Testis (tissue), 3 donors: ENCODE measurements around the gene HELB. TPM values are rescaled to one million over a fixed set of nuclear protein-coding genes. Genes with fewer than 3 reads are reported as not detected.

ENCODE experiments used
- DNase-seq: peaks from one replicate; pipeline ENCODE4 v3.0.0-alpha.2; 2019
- H3K27ac ChIP-seq, 2 donors: fragments of 200-600 bp; sonication (generic); one replicate each; pipeline ENCODE4 v1.5.1; 2019
- H3K27me3 ChIP-seq: fragments of 200-600 bp; sonication (generic); one replicate; pipeline ENCODE4 v1.5.1; 2019
- H3K36me3 ChIP-seq: fragments of 200-600 bp; sonication (generic); one replicate; pipeline ENCODE4 v1.5.1; 2017; ENCODE audit warnings: low read depth; ENCODE audit errors: missing control alignments
- H3K4me1 ChIP-seq: fragments of 200-600 bp; sonication (generic); one replicate; pipeline ENCODE4 v1.5.1; 2019
- H3K4me3 ChIP-seq, 2 donors: fragments of 200-600 bp; sonication (generic); one replicate each; pipeline ENCODE4 v1.5.1; 2017 to 2019
- H3K9me3 ChIP-seq: fragments of 200-600 bp; sonication (generic); one replicate; pipeline ENCODE4 v1.5.1; 2017
- CTCF ChIP-seq, 3 experiments: fragments of 450-650 bp in 2 of 3; fragments of 200-600 bp in 1 of 3; sonication (generic) in 1 of 3; IDR thresholded peaks; one replicate each; pipeline ENCODE4 v1.5.1; 2016 to 2019; ENCODE audit warnings: antibody characterized with exemption in 3 of 3, mild to moderate bottlenecking in 2 of 3, moderate library complexity in 1 of 3
- POLR2A ChIP-seq: fragments of 450-650 bp; IDR thresholded peaks from one replicate; pipeline ENCODE4 v1.6.1; 2017; ENCODE audit warnings: antibody characterized with exemption, mild to moderate bottlenecking, moderate library complexity
- WGBS, 2 donors: methylation state at CpG; one replicate each; pipeline ENCODE4 v1.1.5; 2018; 5-methylcytosine and 5-hydroxymethylcytosine counted together
- intact Hi-C: fragments of 100-400 bp; cut with DNase I; formaldehyde crosslinking; loops from one replicate; pipeline ENCODE4 v1.15.1; 2023; ENCODE audit warnings: low total_unique reads
- polyA plus RNA-seq: library from polyadenylated mRNA; stranded (reverse); fragments of 350-450 nt; fragmentation: Illumina TruSeq; extraction: RNeasy Lipid Tissue Mini Kit (QIAGEN cat#74804); gene quantifications from one replicate; pipeline ENCODE4 v1.2.3, GENCODE V29; 2014; ENCODE audit warnings: low read depth, low replicate concordance; ENCODE audit not compliant: insufficient read depth
- total RNA-seq, 2 donors: library from RNA; depleted of rRNA; stranded (reverse); fragments of >200 nt; gene quantifications; one replicate each; pipeline ENCODE4 v1.2.3, GENCODE V29; 2016

Gene HELB
- total and polyA plus RNA-seq, 3 donors from 2014 or later: 1.0 to 6.3 (median 5.9) TPM

GRCh38 chr12:66321435-66321834 lies 19.1 kb downstream of the HELB start:
- no peak overlapping the region for H3K4me3 ChIP-seq
- H3K27ac ChIP-seq: no peak overlapping the region
- H3K9me3 ChIP-seq: no peaks in the 10 kb centered on the region
- intact Hi-C loops: no loop called here
- no peaks in the 10 kb centered on the region for H3K36me3 ChIP-seq
- DNase-seq: no peak
- H3K4me1 ChIP-seq: no peaks in the 10 kb centered on the region
- no peaks in the 10 kb centered on the region for H3K27me3 ChIP-seq
- TF ChIP-seq CTCF (IDR thresholded peaks at IDR 0.05) (no peak), POLR2A (no peak)

DNA sequence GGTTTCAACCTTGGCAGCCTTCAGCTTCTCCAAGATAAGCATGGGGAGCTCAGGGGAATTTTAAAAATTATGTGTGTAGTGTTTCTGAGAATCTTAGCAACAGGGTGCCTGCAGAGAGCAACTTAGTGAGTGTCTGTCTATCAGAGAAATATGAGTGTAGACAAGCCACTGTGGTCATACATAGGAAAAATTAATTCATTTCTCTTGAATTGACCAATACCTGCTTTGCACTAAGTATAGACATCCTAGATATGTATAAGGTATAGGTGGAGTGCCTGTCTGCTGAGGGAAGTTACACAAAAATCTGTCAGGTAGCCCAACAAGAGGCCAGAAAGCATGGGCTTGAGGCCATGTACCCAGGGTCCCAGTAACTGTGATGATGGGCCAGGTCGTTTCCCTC lies 20.7 kb downstream of the HELB start:
- WGBS, 2 donors: 81 to 86% methylated on average over 1 of the region's 1 CpG
- no peak overlapping the region for H3K4me3 ChIP-seq

GRCh38 chr12:66329941-66330340 lies 27.6 kb downstream of the HELB start:
- no peaks in the 10 kb centered on the region for H3K9me3 ChIP-seq
- H3K27me3 ChIP-seq: no peaks in the 10 kb centered on the region
- H3K4me3 ChIP-seq: no peak overlapping the region
- no peaks in the 10 kb centered on the region for H3K36me3 ChIP-seq
- no peak overlapping the region for H3K27ac ChIP-seq
- 65 to 78% methylated on average over 5 of the region's 5 CpGs for WGBS, 2 donors
- TF ChIP-seq CTCF (IDR thresholded peaks at IDR 0.05) (no peak), POLR2A (no peak)
- H3K4me1 ChIP-seq: no peaks in the 10 kb centered on the region
- DNase-seq: peak; percentile 74
- intact Hi-C loops: no loop called here

More for the DNA sequence above, 20.7 kb downstream of the HELB start:
- intact Hi-C loops: no loop called here
- no peaks in the 10 kb centered on the region for H3K9me3 ChIP-seq
- TF ChIP-seq POLR2A (no peak), CTCF (IDR thresholded peaks at IDR 0.05) (no peak)
- H3K27me3 ChIP-seq: no peaks in the 10 kb centered on the region
- no peak for DNase-seq
- H3K4me1 ChIP-seq: no peaks in the 10 kb centered on the region
- no peak overlapping the region for H3K27ac ChIP-seq
- no peaks in the 10 kb centered on the region for H3K36me3 ChIP-seq

DNA sequence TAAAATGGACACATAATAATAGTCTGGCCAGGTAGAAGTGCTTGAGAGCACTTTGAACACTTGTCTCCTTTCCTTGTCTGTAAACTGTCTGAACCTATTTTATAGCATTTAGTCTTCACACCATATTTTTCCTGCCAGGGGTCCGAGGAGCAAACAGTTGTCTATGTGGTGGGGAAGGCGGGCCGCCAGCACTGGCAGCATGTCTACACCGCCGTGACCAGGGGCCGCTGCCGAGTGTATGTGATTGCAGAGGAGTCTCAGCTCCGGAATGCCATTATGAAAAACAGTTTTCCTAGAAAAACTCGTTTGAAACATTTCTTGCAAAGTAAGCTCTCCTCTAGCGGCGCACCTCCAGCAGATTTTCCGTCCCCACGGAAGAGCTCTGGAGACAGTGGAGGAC lies 28.7 kb downstream of the HELB start:
- 92 to 94% methylated on average over 13 of the region's 13 CpGs for WGBS, 2 donors
- TF ChIP-seq POLR2A: no peak
- Histone ChIP-seq H3K4me3 (no peak overlapping the region), H3K9me3 (no peaks in the 10 kb centered on the region), H3K4me1 (no peaks in the 10 kb centered on the region), H3K27me3 (no peaks in the 10 kb centered on the region), H3K36me3 (no peaks in the 10 kb centered on the region), H3K27ac (no peak overlapping the region)
- no peak for DNase-seq
- intact Hi-C loops: no loop called here

- intact Hi-C loops: no loop called here
- no peaks in the 10 kb centered on the region for H3K4me1 ChIP-seq
- 59 to 69% methylated on average over 1 of the region's 1 CpG for WGBS, 2 donors
- no peaks in the 10 kb centered on the region for H3K9me3 ChIP-seq
- no peak for TF ChIP-seq CTCF (IDR thresholded peaks at IDR 0.05)
- no peak for TF ChIP-seq POLR2A
- H3K27ac ChIP-seq: no peak overlapping the region
- H3K4me3 ChIP-seq: no peak overlapping the region
- H3K27me3 ChIP-seq: no peaks in the 10 kb centered on the region
- DNase-seq: no peak
- H3K36me3 ChIP-seq: no peaks in the 10 kb centered on the region
Measured at GRCh38 chr12:66331814-66332213, 29.5 kb downstream of the HELB start.
